GM19238 (cell line): ENCODE measurements around the gene JSRP1.

Experiments
- DNase-seq: peaks from one replicate; pipeline ENCODE4 v3.0.0; 2011; ENCODE audit warnings: low spot score; ENCODE audit not compliant: insufficient read length

JSRP1 gene

DNA sequence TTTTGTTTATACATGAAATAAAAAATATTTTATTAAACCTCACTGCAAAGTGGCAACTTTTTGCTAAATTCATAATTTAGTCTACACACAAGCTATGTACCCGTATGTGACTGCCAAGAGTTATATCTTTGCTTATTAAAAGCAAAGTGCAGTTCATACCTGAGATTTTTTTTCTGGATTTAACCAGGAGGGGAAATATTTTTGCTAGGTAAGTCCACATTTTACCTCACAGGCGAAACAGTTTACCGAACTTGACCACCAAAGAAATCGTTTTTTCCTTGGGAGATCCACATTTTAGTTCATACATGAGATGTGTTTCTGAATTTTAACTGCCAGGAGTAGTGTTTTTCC, 12.2 kb upstream of the JSRP1 start:
- DNase-seq = no peak

DNA sequence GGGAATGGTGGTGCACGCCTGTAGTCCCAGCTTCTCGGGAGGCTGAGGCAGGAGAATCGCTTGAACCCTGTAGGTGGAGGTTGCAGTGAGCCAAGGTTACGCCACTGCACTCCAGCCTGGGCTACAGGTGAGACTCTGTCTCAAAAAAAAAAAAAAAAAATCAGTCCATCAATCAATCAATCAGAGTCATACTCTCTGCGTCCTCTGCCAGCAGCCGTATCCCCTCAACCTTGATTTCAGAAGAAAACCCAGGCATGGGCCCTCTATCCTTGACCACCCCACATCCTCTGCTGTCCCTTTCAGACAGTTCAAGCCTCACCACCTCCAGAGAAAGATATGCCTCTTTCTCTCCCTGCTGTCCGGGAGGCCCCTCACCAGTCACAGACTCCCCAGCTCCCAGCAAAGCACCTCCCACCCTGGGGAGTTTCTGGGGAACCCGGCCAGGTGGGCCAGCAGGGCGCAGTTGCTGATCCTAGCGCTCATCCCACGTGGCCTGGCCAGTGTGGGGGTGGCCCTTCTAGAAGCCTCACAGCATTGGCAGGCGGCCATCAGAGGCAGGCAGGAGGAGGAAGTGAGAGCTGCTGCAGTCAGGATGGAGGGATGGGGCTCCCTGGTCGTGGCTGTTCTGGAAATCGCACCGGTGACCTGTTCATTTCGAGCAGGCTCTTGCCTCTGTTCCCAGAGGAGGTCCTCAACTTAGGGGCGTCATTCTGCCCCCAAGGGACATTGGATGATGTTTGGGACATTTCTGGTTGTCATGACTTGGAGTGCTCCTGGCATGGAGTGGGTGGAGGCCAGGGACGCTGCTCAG, 10.2 kb upstream of the JSRP1 start:
- no peak for DNase-seq

DNA sequence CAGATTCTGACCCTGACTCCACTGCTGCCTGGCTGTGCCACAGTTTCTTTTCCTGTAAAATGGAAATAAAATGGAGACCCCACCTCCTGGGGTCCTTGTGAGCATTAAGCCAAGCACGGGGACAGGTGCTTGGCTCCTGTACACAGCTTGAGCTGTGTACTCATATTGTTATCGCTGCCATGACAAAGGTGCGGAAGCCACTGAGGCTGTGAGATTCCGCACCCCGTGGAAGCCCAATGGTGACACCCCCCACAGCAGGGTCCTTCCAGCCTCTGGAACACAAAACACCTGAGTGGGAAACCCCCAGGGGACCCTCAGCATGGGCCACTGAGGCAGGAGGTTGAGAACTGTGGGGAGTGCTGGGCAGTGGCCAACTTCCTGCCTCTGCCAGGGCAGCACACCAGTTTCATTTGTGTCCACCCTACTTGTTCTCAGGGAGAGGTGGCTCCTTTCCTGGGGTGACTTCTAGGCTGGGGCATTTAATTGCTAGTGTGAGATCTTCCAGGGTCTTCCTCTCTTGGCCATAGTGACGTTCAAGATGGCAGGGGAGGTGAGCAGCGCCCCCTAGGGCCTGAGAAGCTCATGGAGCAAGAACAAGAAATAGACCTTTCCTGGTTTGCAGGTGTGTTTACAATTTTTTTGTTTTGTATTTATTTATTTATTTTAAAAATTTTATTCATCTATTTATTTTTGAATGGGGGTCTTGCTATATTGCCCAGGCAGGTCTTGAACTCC, 5.4 kb upstream of the JSRP1 start:
- no peak for DNase-seq

DNA sequence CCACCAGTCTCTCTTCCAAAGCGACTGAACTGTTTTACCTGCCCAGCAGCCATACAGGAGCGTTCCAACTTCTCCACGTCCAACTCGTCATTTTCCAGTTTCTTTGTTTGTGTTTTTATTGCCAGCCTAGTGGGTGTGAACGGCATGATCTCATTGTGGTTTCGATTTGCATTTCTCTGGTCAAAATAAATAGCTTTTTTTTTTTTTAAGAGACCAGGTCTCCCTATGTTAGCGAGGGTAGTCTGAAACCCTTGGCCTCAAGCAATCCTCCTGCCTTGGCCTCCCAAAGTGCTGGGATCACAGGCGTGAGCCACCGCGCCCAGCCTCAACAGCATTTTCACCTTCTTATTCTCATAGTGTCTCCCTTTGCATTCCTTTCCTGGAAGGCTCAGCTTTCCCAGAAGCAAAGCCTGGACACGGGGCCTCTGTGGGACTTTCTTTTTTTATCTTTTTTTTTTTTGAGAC, 4.2 kb upstream of the JSRP1 start:
- DNase-seq = no peak

GRCh38 chr19:2259336-2259735, 3.1 kb upstream of the JSRP1 start:
- no peak for DNase-seq

- no peak for DNase-seq
Measured at GRCh38 chr19:2255112-2255845, 938 bp downstream of the JSRP1 start.

- DNase-seq = no peak
Measured at GRCh38 chr19:2254064-2254872, 1.9 kb downstream of the JSRP1 start.

DNA sequence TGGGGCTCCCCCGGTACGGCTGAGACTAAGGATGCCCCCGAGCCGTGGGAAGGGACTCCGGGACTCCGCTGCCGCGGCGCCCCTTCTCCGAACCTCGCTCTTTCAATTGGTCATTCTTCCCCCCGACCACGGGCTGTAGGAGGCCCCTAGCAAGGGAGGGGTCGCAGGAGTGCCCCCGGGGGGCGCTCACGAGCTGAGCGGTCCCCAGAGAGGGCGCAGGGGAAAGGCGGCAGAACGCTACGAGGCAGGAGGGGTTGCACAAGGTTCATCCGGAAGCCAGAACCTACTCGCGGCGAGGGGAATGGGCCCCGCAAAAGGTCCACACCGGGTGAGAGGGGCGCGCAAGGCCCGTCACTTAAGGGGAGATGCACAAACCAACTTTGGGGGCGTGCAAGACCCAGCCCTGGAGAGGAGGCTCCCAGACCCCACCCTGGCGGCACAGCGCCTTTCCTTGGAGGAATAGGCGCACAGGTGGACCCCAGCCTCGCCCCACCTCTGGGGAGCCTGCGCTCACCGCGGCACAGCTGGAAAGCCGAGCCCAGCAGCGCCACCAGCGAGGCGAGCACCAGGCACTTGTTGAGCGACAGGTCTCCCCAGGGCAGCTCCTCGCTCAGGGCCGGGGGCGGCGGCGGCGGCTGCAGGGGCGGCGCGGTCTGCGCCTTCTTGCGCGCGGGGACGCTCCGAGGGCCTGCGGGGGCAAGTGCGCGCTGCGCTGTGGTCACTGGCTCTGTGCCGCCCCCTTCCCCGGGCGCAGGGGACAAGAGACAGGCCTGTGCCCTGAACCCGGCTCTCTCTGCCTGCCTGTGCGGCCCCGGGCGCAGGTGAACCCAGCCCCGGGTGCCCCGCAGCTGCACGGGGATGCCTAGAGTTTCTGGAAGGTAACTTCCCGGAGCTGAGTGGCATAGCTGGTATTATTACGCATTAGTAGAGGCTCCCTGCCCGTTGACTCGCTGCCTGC, 2.8 kb downstream of the JSRP1 start:
- peak; percentile 75 for DNase-seq

DNA sequence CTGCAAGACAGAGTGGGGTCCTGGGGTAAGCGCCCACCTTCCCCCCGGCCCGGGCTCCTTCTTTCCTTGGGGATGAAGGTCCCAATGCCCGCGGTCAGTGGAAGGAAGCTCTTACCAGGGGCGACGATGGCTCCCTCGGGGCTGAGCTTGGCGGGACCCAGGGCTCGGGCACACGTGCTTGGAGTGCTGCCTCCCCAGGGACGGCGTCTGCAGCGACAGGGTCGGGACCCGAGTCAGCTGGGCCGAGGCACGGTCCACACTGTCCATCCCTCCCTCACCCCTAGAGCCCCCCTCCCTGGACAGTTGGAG, 3.5 kb downstream of the JSRP1 start:
- DNase-seq = no peak

GRCh38 chr19:2252055-2252796, 4.0 kb downstream of the JSRP1 start:
- no peak for DNase-seq

DNA sequence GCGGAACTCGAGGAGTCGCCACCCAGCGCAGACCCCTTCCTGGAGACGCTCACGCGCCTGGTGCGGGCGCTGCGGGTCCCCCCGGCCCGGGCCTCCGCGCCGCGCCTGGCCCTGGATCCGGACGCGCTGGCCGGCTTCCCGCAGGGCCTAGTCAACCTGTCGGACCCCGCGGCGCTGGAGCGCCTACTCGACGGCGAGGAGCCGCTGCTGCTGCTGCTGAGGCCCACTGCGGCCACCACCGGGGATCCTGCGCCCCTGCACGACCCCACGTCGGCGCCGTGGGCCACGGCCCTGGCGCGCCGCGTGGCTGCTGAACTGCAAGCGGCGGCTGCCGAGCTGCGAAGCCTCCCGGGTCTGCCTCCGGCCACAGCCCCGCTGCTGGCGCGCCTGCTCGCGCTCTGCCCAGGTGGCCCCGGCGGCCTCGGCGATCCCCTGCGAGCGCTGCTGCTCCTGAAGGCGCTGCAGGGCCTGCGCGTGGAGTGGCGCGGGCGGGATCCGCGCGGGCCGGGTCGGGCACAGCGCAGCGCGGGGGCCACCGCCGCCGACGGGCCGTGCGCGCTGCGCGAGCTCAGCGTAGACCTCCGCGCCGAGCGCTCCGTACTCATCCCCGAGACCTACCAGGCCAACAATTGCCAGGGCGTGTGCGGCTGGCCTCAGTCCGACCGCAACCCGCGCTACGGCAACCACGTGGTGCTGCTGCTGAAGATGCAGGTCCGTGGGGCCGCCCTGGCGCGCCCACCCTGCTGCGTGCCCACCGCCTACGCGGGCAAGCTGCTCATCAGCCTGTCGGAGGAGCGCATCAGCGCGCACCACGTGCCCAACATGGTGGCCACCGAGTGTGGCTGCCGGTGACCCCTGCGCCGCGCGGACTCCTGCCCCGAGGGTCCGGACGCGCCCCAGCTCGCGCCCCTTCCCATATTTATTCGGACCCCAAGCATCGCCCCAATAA, 4.8 kb downstream of the JSRP1 start:
- no peak for DNase-seq

DNA sequence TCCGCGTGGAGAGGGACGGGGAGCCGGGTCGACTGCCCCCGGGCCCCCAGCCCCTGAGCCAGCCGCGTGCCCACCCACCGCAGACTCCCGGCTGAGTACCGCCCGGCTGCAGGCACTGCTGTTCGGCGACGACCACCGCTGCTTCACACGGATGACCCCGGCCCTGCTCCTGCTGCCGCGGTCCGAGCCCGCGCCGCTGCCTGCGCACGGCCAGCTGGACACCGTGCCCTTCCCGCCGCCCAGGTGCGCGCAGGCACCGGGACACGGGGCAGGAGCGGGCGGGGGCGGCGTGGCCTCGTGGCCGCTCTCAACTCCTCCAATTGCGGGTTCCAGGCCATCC, 5.5 kb downstream of the JSRP1 start:
- DNase-seq = no peak

DNA sequence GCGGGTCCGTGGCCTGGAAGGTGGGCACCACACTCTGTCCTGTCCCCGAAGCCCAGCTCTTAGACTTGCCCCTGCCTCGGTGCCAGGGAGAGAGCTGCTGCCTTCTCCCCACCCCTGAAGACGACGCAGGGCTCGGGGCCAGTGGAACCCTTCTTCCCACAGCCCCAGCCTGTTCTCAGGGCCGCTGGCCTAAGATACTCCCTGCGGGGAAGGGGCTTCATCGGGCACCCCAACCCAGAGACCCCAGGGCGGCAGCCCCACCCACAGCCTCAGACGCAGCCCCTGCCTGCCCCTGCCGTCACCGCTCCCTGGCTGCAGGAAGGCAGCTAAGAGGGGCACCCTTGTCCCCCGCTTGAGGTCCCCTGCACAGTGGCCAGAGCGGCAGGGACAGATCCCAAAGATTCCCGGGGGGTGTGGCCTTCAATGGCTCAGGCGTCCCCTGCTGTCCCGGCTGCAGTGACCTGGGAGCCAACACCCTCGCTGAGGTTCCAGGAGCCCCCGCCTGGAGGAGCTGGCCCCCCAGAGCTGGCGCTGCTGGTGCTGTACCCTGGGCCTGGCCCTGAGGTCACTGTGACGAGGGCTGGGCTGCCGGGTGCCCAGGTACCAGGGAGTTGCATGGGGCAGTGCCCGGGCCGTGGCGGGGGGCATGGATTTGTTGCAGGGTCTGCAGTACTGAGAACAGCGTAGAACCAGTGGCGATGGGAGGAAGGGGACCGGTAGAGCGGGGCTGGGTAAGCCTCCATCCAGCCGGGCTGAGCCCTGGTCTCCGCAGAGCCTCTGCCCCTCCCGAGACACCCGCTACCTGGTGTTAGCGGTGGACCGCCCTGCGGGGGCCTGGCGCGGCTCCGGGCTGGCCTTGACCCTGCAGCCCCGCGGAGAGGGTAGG, 6.1 kb downstream of the JSRP1 start:
- no peak for DNase-seq

- no peak for DNase-seq
Measured at GRCh38 chr19:2249010-2249866, 7.0 kb downstream of the JSRP1 start, which contains the start of gene AMH. TSS of gene AMH (plus strand) at chr19:2249323. CDS start at chr19:2249333, 10 bp downstream.

DNA sequence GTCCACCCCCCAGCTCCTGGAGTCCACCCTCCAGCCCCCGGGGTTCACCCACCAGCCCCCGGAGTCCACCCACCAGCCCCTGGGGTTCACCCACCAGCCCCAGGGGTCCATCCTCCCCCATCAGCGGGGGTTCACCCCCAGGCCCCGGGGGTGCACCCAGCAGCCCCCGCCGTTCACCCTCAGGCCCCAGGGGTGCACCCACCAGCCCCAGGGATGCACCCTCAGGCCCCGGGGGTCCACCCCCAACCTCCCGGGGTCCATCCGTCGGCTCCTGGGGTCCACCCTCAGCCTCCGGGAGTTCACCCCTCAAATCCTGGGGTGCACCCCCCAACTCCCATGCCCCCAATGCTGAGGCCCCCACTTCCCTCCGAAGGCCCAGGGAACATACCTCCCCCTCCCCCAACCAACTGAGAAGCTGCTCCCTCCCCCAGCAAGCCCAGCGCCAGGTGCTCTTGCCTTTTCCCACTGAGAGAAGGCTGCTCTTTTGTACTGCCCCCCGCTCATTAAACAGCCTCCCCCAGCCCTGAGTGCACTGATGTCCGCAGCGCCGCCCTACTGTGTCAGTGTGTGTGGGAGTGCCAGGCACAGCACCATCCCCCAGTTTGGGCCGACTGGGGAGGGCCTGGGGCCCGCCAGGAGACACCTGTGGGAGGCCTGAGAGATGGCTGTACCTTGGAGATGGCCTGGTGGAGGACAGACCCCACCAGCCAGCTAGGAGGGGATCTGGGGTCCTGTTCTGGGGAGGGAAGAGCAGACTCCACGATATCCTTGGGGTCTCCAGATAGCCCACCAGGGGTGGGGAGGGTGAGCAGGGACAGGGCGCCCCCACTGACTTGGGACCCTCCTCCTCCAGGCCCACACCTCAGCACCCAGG, 7.8 kb downstream of the JSRP1 start:
- no peak for DNase-seq
